GM12878 (cell line): Measurements from ENCODE around the gene BTC.

Source experiments
- CEBPB ChIP-seq, 2 experiments: fragments of 150-350 bp in 1 of 2; IDR thresholded peaks; 2 replicates each; pipeline ENCODE4 v1.6.1; 2012 to 2014; ENCODE audit warnings: low read depth in 2 of 2, low read length in 2 of 2, borderline replicate concordance in 1 of 2, inconsistent platforms in 1 of 2
- EZH2 ChIP-seq: IDR thresholded peaks from 2 replicates; pipeline ENCODE4 v1.6.1; 2012; ENCODE audit warnings: low read depth, mild to moderate bottlenecking, control low read depth, inconsistent platforms, low read length, borderline replicate concordance; ENCODE audit not compliant: control insufficient read depth
- JUND ChIP-seq: IDR thresholded peaks from 2 replicates; pipeline ENCODE4 v1.6.1; 2012; ENCODE audit warnings: low read depth, mild to moderate bottlenecking, low read length, improper control_type of control experiment, moderate library complexity
- MAX ChIP-seq: IDR thresholded peaks from 2 replicates; pipeline ENCODE4 v1.6.1; 2012; ENCODE audit warnings: low read depth, low read length, improper control_type of control experiment
- MEF2A ChIP-seq: IDR thresholded peaks from 2 replicates; pipeline ENCODE4 v1.6.1; 2011; ENCODE audit warnings: low read depth, mild to moderate bottlenecking, low read length, moderate library complexity; ENCODE audit not compliant: insufficient read depth
- POLR2A ChIP-seq: IDR thresholded peaks from 2 replicates; pipeline ENCODE4 v1.6.1; 2011; ENCODE audit warnings: low read depth, mild to moderate bottlenecking, low read length
- SP1 ChIP-seq: IDR thresholded peaks from one replicate; pipeline ENCODE4 v1.6.1; 2011; ENCODE audit warnings: low read depth, low read length
- TCF3 ChIP-seq: IDR thresholded peaks from 2 replicates; pipeline ENCODE4 v1.6.1; 2012; ENCODE audit warnings: low read depth, mild to moderate bottlenecking, low read length, borderline replicate concordance; ENCODE audit not compliant: insufficient read depth
- ZBTB40 ChIP-seq: fragments of 450-650 bp; IDR thresholded peaks from 2 replicates; pipeline ENCODE4 v1.6.1; 2016; ENCODE audit warnings: mild to moderate bottlenecking, moderate library complexity, borderline replicate concordance
- TF ChIP-seq, protein P1 (sequence below), 3 experiments: IDR thresholded peaks in 2 of 3; conservative IDR thresholded peaks in 1 of 3; 2 replicates each; pipeline ENCODE4 v1.5.1; 2011; ENCODE audit warnings: low read depth in 3 of 3, low read length in 3 of 3, mild to moderate bottlenecking in 3 of 3, control low read depth in 2 of 3, moderate library complexity in 2 of 3, inconsistent platforms in 1 of 3, mixed read lengths in 1 of 3; ENCODE audit not compliant: control insufficient read depth in 2 of 3, insufficient read depth in 1 of 3; ENCODE audit errors: extremely low read depth in 1 of 3

- TF ChIP-seq, protein P1, sequence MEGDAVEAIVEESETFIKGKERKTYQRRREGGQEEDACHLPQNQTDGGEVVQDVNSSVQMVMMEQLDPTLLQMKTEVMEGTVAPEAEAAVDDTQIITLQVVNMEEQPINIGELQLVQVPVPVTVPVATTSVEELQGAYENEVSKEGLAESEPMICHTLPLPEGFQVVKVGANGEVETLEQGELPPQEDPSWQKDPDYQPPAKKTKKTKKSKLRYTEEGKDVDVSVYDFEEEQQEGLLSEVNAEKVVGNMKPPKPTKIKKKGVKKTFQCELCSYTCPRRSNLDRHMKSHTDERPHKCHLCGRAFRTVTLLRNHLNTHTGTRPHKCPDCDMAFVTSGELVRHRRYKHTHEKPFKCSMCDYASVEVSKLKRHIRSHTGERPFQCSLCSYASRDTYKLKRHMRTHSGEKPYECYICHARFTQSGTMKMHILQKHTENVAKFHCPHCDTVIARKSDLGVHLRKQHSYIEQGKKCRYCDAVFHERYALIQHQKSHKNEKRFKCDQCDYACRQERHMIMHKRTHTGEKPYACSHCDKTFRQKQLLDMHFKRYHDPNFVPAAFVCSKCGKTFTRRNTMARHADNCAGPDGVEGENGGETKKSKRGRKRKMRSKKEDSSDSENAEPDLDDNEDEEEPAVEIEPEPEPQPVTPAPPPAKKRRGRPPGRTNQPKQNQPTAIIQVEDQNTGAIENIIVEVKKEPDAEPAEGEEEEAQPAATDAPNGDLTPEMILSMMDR (IDR thresholded peaks at IDR 0.05 in 2 of 3, conservative IDR thresholded peaks at IDR 0.05 in 1 of 3; ENCODE audit: control insufficient read depth in 2 of 3, extremely low read depth in 1 of 3, insufficient read depth in 1 of 3, low read depth in 3 of 3, low read length in 3 of 3), result no peak
- TF ChIP-seq MEF2A (no peak), EZH2 (no peak), POLR2A (no peak), CEBPB (IDR thresholded peaks at IDR 0.05; ENCODE audit: borderline replicate concordance in 1 of 2, low read depth in 2 of 2, low read length in 2 of 2) (no peak), JUND (no peak), SP1 (no peak), MAX (no peak), ZBTB40 (no peak), TCF3 (no peak)
Observed at GRCh38 chr4:74751247-74751646, 43.1 kb downstream of the BTC start.
